Natural killer cell (primary cell): ENCODE results near the gene IP6K2. TPM values are rescaled to one million over a fixed set of nuclear protein-coding genes. Genes with fewer than 3 reads are reported as not detected.
"Not testable (repeated sequence)": the region's sequence is repeated elsewhere in the genome, so short reads cannot be mapped to it uniquely, and the experiment has no call there.

Source experiments
- ATAC-seq, 3 donors: fragments of 150-1000 bp in 2 of 3; fragments of 200-7000 bp in 1 of 3; cut with Tn5 transposase; 1 replicate in 1 of 3; 2 replicates in 2 of 3; pipeline ENCODE4 v1.10.0; 2021; ENCODE audit warnings: mild to moderate bottlenecking in 2 of 3, moderate library complexity in 2 of 3
- DNase-seq, 2 donors: peaks; one replicate each; pipeline versions ENCODE4 v3.0.0 to v3.0.0-alpha.2; 2013 to 2021; ENCODE audit warnings: mixed read lengths in 1 of 2
- H3K27ac ChIP-seq: one replicate; pipeline ENCODE4 v1.5.1; 2013; ENCODE audit warnings: mild to moderate bottlenecking, low read length
- H3K27me3 ChIP-seq: one replicate; pipeline ENCODE4 v1.6.1; 2013; ENCODE audit warnings: low read length; ENCODE audit not compliant: control insufficient read depth, insufficient read depth
- H3K36me3 ChIP-seq: one replicate; pipeline ENCODE4 v1.6.1; 2013; ENCODE audit warnings: low read length; ENCODE audit not compliant: control insufficient read depth, insufficient read depth
- H3K4me1 ChIP-seq: one replicate; pipeline ENCODE4 v1.6.1; 2013; ENCODE audit warnings: low read length; ENCODE audit not compliant: control insufficient read depth, insufficient read depth
- H3K4me3 ChIP-seq: one replicate; pipeline ENCODE4 v1.5.1; 2013; ENCODE audit warnings: low read length
- H3K9me3 ChIP-seq: one replicate; pipeline ENCODE4 v1.6.1; 2013; ENCODE audit warnings: low read length; ENCODE audit not compliant: control insufficient read depth, insufficient read depth
- H3K27ac Mint-ChIP-seq, 2 donors: one replicate each; pipeline ENCODE4 v1.8.0; 2022; ENCODE audit warnings: mild to moderate bottlenecking in 2 of 2, mixed read lengths in 2 of 2, moderate library complexity in 1 of 2
- H3K27me3 Mint-ChIP-seq, 2 donors: one replicate each; pipeline ENCODE4 v1.8.0; 2022; ENCODE audit warnings: low read depth in 2 of 2, mixed read lengths in 2 of 2
- H3K36me3 Mint-ChIP-seq: one replicate; pipeline ENCODE4 v1.8.0; 2022; ENCODE audit warnings: mixed read lengths
- H3K4me1 Mint-ChIP-seq, 2 donors: one replicate each; pipeline ENCODE4 v1.8.0; 2022; ENCODE audit warnings: mixed read lengths in 2 of 2
- H3K4me3 Mint-ChIP-seq: one replicate; pipeline ENCODE4 v1.8.0; 2022; ENCODE audit warnings: mild to moderate bottlenecking, moderate library complexity, mixed read lengths
- H3K9me3 Mint-ChIP-seq, 2 donors: one replicate each; pipeline ENCODE4 v1.8.0; 2022; ENCODE audit warnings: mixed read lengths in 2 of 2
- CTCF ChIP-seq: fragments of 200-600 bp; IDR thresholded peaks from one replicate; pipeline ENCODE4 v1.8.0; 2022; ENCODE audit warnings: antibody characterized with exemption
- WGBS: methylation state at CpG from one replicate; pipeline ENCODE4 v1.1.7; 2013; ENCODE audit warnings: missing lambda C conversion rate; ENCODE audit not compliant: insufficient coverage; 5-methylcytosine and 5-hydroxymethylcytosine counted together
- intact Hi-C: fragments of 100-400 bp; cut with micrococcal nuclease; formaldehyde crosslinking; loops from one replicate; pipeline ENCODE4 v1.14.2; 2022
- total RNA-seq, 4 donors: library from RNA; stranded (reverse); fragments of 120-200 nt in 1 of 4; gene quantifications; one replicate each; pipeline versions ENCODE4 v1.2.3 to v1.2.4, GENCODE V29; 2013 to 2022

Gene IP6K2
- total RNA-seq, 3 donors from 2014 or later (not counting 1 experiment from before 2014, with no cell fraction given): 140 to 151 (median 148) TPM

GRCh38 chr3:48723725-48724124 lies 6.7 kb upstream of the IP6K2 start:
- Mint-ChIP-seq H3K4me1 (no peaks in the 10 kb centered on the region), H3K27me3 (peaks cover 0 to 8% of the 10 kb centered on the region in 2 donors), H3K4me3 (no peak overlapping the region), H3K27ac (no peak overlapping the region), H3K36me3 (no peaks in the 10 kb centered on the region), H3K9me3 (no peaks in the 10 kb centered on the region)
- 84% methylated on average over 7 of the region's 7 CpGs for WGBS
- Histone ChIP-seq H3K36me3 (no peaks in the 10 kb centered on the region), H3K4me1 (no peaks in the 10 kb centered on the region), H3K27me3 (no peaks in the 10 kb centered on the region), H3K27ac (no peak overlapping the region), H3K4me3 (no peak overlapping the region), H3K9me3 (peaks cover 6% of the 10 kb centered on the region)
- DNase-seq: no peak
- TF ChIP-seq CTCF: no peak
- intact Hi-C loops: no loop called here
- no peak for ATAC-seq

GRCh38 chr3:48723293-48723692 lies 6.3 kb upstream of the IP6K2 start:
- H3K36me3 Mint-ChIP-seq, H3K27me3 ChIP-seq, intact Hi-C loops, H3K27ac ChIP-seq, H3K27me3 Mint-ChIP-seq, H3K27ac Mint-ChIP-seq, ATAC-seq, H3K9me3 Mint-ChIP-seq, H3K4me1 ChIP-seq, H3K36me3 ChIP-seq, DNase-seq, H3K9me3 ChIP-seq, H3K4me3 Mint-ChIP-seq, H3K4me1 Mint-ChIP-seq, H3K4me3 ChIP-seq: not testable (repeated sequence)
- 89% methylated on average over 3 of the region's 3 CpGs for WGBS

GRCh38 chr3:48716508-48716981 lies 476 bp downstream of the IP6K2 start:
- Mint-ChIP-seq H3K36me3 (no peaks in the 10 kb centered on the region), H3K9me3 (no peaks in the 10 kb centered on the region), H3K27me3 (peaks cover 0 to 5% of the 10 kb centered on the region in 2 donors), H3K4me3 (peak overlapping the region; percentile 98), H3K4me1 (peaks cover 42 to 44% of the 10 kb centered on the region in 2 donors), H3K27ac (peak overlapping the region; percentile 96)
- Histone ChIP-seq H3K36me3 (peaks cover 7% of the 10 kb centered on the region), H3K27me3 (no peaks in the 10 kb centered on the region), H3K9me3 (no peaks in the 10 kb centered on the region), H3K27ac (peak overlapping the region; percentile 82), H3K4me1 (peaks cover 41% of the 10 kb centered on the region), H3K4me3 (peak overlapping the region; percentile 97)
- DNase-seq: peak; percentile 23 to 59
- intact Hi-C loops: loop anchor here (2.0 kb wide), 3 partner anchors 24 to 52 kb away; partner anchors contain the start of gene NCKIPSD
- WGBS: 0% methylated on average over 14 of the region's 16 CpGs
- TF ChIP-seq CTCF: no peak
- no peak for ATAC-seq

- no peak for TF ChIP-seq CTCF
- no peaks in the 10 kb centered on the region for H3K27me3 ChIP-seq
- peaks cover 41% of the 10 kb centered on the region for H3K4me1 ChIP-seq
- H3K4me3 ChIP-seq: no peak overlapping the region
- H3K27ac ChIP-seq: no peak overlapping the region
- Mint-ChIP-seq H3K36me3 (no peaks in the 10 kb centered on the region), H3K27me3 (peaks cover 0 to 2% of the 10 kb centered on the region in 2 donors), H3K27ac (peak overlapping the region; percentile 96), H3K9me3 (no peaks in the 10 kb centered on the region), H3K4me3 (peak overlapping the region; percentile 98), H3K4me1 (peaks cover 49 to 53% of the 10 kb centered on the region in 2 donors)
- intact Hi-C loops: no loop called here
- DNase-seq (no peak), ATAC-seq (no peak)
- peaks cover 16% of the 10 kb centered on the region for H3K36me3 ChIP-seq
- H3K9me3 ChIP-seq: no peaks in the 10 kb centered on the region
These were observed 1.7 kb downstream of the IP6K2 start for GRCh38 chr3:48715174-48715800.
